ENCODE results near the gene ZNF236. TPM values are rescaled to one million over a fixed set of nuclear protein-coding genes. Genes with fewer than 3 reads are reported as not detected.
A peak's percentile ranks its signal among the peaks of the same experiment; 100 is the strongest.

The ZNF236 gene
- total RNA-seq, 2 experiments from 2014 or later = 18.2 to 24.3 TPM

GRCh38 chr18:76873311-76873710, 51.0 kb downstream of the ZNF236 start:
- Mint-ChIP-seq H3K4me1 (ENCODE audit: low read depth) (peaks cover 12% of the 10 kb centered on the region), H3K27ac (no peak overlapping the region), H3K27me3 (ENCODE audit: low read depth) (no peaks in the 10 kb centered on the region), H3K4me3 (no peak overlapping the region), H3K36me3 (ENCODE audit: low read depth) (peaks cover 23% of the 10 kb centered on the region), H3K9me3 (ENCODE audit: insufficient read depth) (no peaks in the 10 kb centered on the region)
- ATAC-seq (no peak), DNase-seq (no peak)
- POLR2A ChIA-PET = no interaction called here
- CTCF ChIA-PET = interaction anchor here (0.9 to 1.0 kb wide), 2 partner anchors 24 to 70 kb away, joined by 3 to 5 read pairs; no protein-coding TSS in a partner anchor

- H3K36me3 Mint-ChIP-seq (ENCODE audit: low read depth) = peaks cover 23% of the 10 kb centered on the region
- ChIA-PET POLR2A (no interaction called here), CTCF (interaction anchor here (0.8 to 1.0 kb wide), 3 partner anchors 14 to 70 kb away, joined by 3 to 5 read pairs (median 3); no protein-coding TSS in a partner anchor)
- H3K4me3 Mint-ChIP-seq = no peak overlapping the region
- peaks cover 12% of the 10 kb centered on the region for H3K4me1 Mint-ChIP-seq (ENCODE audit: low read depth)
- H3K27ac Mint-ChIP-seq = no peak overlapping the region
- H3K27me3 Mint-ChIP-seq (ENCODE audit: low read depth) = no peaks in the 10 kb centered on the region
- peak; percentile 23 for ATAC-seq
- no peaks in the 10 kb centered on the region for H3K9me3 Mint-ChIP-seq (ENCODE audit: insufficient read depth)
- DNase-seq = no peak
Observed at GRCh38 chr18:76873713-76874112, 51.4 kb downstream of the ZNF236 start.

- no peak for ATAC-seq
- Mint-ChIP-seq H3K27me3 (ENCODE audit: low read depth) (no peaks in the 10 kb centered on the region), H3K4me3 (no peak overlapping the region), H3K9me3 (ENCODE audit: insufficient read depth) (no peaks in the 10 kb centered on the region), H3K4me1 (ENCODE audit: low read depth) (peaks cover 12% of the 10 kb centered on the region), H3K27ac (peak overlapping the region; percentile 65), H3K36me3 (ENCODE audit: low read depth) (peaks cover 19% of the 10 kb centered on the region)
- ChIA-PET CTCF (interaction anchor here (0.8 to 1.0 kb wide), 2 partner anchors 72 to 96 kb away, joined by 4 to 5 read pairs; no protein-coding TSS in a partner anchor), POLR2A (interaction anchor here (0.8 kb wide), 1 partner anchor 141 kb away, joined by 4 read pairs; no protein-coding TSS in a partner anchor)
- no peak for DNase-seq
Observed at GRCh38 chr18:76874642-76875389, 52.5 kb downstream of the ZNF236 start.

- ChIA-PET CTCF (interaction anchor here (1.0 to 1.3 kb wide), 4 partner anchors 15 to 115 kb away, joined by 3 to 5 read pairs (median 3); no protein-coding TSS in a partner anchor), POLR2A (no interaction called here)
- Mint-ChIP-seq H3K27me3 (ENCODE audit: low read depth) (no peaks in the 10 kb centered on the region), H3K36me3 (ENCODE audit: low read depth) (peaks cover 14% of the 10 kb centered on the region), H3K4me3 (no peak overlapping the region), H3K9me3 (ENCODE audit: insufficient read depth) (no peaks in the 10 kb centered on the region), H3K27ac (no peak overlapping the region), H3K4me1 (ENCODE audit: low read depth) (peaks cover 12% of the 10 kb centered on the region)
- DNase-seq (peak; percentile 66), ATAC-seq (peak; percentile 61)
Observed at GRCh38 chr18:76875390-76876325, 53.3 kb downstream of the ZNF236 start.

- Mint-ChIP-seq H3K27me3 (ENCODE audit: low read depth) (no peaks in the 10 kb centered on the region), H3K36me3 (ENCODE audit: low read depth) (peaks cover 28% of the 10 kb centered on the region), H3K27ac (no peak overlapping the region), H3K4me1 (ENCODE audit: low read depth) (peaks cover 12% of the 10 kb centered on the region), H3K4me3 (no peak overlapping the region), H3K9me3 (ENCODE audit: insufficient read depth) (no peaks in the 10 kb centered on the region)
- DNase-seq = no peak
- POLR2A ChIA-PET = no interaction called here
- CTCF ChIA-PET = no interaction called here
- ATAC-seq = no peak
Observed at GRCh38 chr18:76878426-76878825, 56.1 kb downstream of the ZNF236 start.

- Mint-ChIP-seq H3K27me3 (ENCODE audit: low read depth) (no peaks in the 10 kb centered on the region), H3K4me1 (ENCODE audit: low read depth) (peaks cover 5% of the 10 kb centered on the region), H3K36me3 (ENCODE audit: low read depth) (peaks cover 28% of the 10 kb centered on the region), H3K27ac (no peak overlapping the region), H3K9me3 (ENCODE audit: insufficient read depth) (no peaks in the 10 kb centered on the region), H3K4me3 (no peak overlapping the region)
- ChIA-PET POLR2A (no interaction called here), CTCF (no interaction called here)
- DNase-seq (no peak), ATAC-seq (no peak)
Observed at GRCh38 chr18:76880026-76880425, 57.7 kb downstream of the ZNF236 start.

GRCh38 chr18:76881744-76882143, 59.4 kb downstream of the ZNF236 start:
- no peaks in the 10 kb centered on the region for H3K9me3 Mint-ChIP-seq (ENCODE audit: insufficient read depth)
- DNase-seq = no peak
- no peaks in the 10 kb centered on the region for H3K27me3 Mint-ChIP-seq (ENCODE audit: low read depth)
- H3K27ac Mint-ChIP-seq = no peak overlapping the region
- ChIA-PET CTCF (no interaction called here), POLR2A (no interaction called here)
- no peak for ATAC-seq
- H3K4me3 Mint-ChIP-seq = no peak overlapping the region
- H3K4me1 Mint-ChIP-seq (ENCODE audit: low read depth) = peaks cover 2% of the 10 kb centered on the region
- peaks cover 30% of the 10 kb centered on the region for H3K36me3 Mint-ChIP-seq (ENCODE audit: low read depth)

- CTCF ChIA-PET = no interaction called here
- Mint-ChIP-seq H3K36me3 (ENCODE audit: low read depth) (peaks cover 31% of the 10 kb centered on the region), H3K4me1 (ENCODE audit: low read depth) (peaks cover 5% of the 10 kb centered on the region)
Observed at GRCh38 chr18:76882146-76882545, 59.8 kb downstream of the ZNF236 start.

GRCh38 chr18:76885001-76885400, 62.6 kb downstream of the ZNF236 start:
- H3K27ac Mint-ChIP-seq = no peak overlapping the region

More at GRCh38 chr18:76882146-76882545, 59.8 kb downstream of the ZNF236 start:
- no peak for DNase-seq
- Mint-ChIP-seq H3K27ac (no peak overlapping the region), H3K27me3 (ENCODE audit: low read depth) (no peaks in the 10 kb centered on the region), H3K4me3 (no peak overlapping the region), H3K9me3 (ENCODE audit: insufficient read depth) (no peaks in the 10 kb centered on the region)
- ATAC-seq = no peak
- POLR2A ChIA-PET = no interaction called here

GRCh38 chr18:76886112-76886511, 63.8 kb downstream of the ZNF236 start:
- POLR2A ChIA-PET = no interaction called here
- H3K36me3 Mint-ChIP-seq (ENCODE audit: low read depth) = peaks cover 46% of the 10 kb centered on the region

More at GRCh38 chr18:76885001-76885400, 62.6 kb downstream of the ZNF236 start:
- ChIA-PET CTCF (no interaction called here), POLR2A (no interaction called here)
- H3K4me3 Mint-ChIP-seq = no peak overlapping the region
- ATAC-seq (no peak), DNase-seq (no peak)
- H3K36me3 Mint-ChIP-seq (ENCODE audit: low read depth) = peaks cover 47% of the 10 kb centered on the region
- H3K27me3 Mint-ChIP-seq (ENCODE audit: low read depth) = no peaks in the 10 kb centered on the region
- peaks cover 5% of the 10 kb centered on the region for H3K4me1 Mint-ChIP-seq (ENCODE audit: low read depth)
- H3K9me3 Mint-ChIP-seq (ENCODE audit: insufficient read depth) = no peaks in the 10 kb centered on the region

GRCh38 chr18:76889091-76889699, 66.8 kb downstream of the ZNF236 start:
- Mint-ChIP-seq H3K27me3 (ENCODE audit: low read depth) (no peaks in the 10 kb centered on the region), H3K4me3 (no peak overlapping the region), H3K27ac (no peak overlapping the region), H3K36me3 (ENCODE audit: low read depth) (peaks cover 39% of the 10 kb centered on the region), H3K9me3 (ENCODE audit: insufficient read depth) (no peaks in the 10 kb centered on the region), H3K4me1 (ENCODE audit: low read depth) (peaks cover 5% of the 10 kb centered on the region)
- DNase-seq = no peak
- ATAC-seq = no peak
- ChIA-PET POLR2A (no interaction called here), CTCF (interaction anchor here (1.0 kb wide), 1 partner anchor 94 kb away, joined by 3 read pairs; no protein-coding TSS in a partner anchor)

More at GRCh38 chr18:76886112-76886511, 63.8 kb downstream of the ZNF236 start:
- H3K4me3 Mint-ChIP-seq = no peak overlapping the region
- H3K9me3 Mint-ChIP-seq (ENCODE audit: insufficient read depth) = no peaks in the 10 kb centered on the region
- H3K27ac Mint-ChIP-seq = no peak overlapping the region
- no peak for DNase-seq
- CTCF ChIA-PET = interaction anchor here (1.0 to 1.2 kb wide), 3 partner anchors 26 to 85 kb away, joined by 3 to 5 read pairs (median 4); no protein-coding TSS in a partner anchor
- peaks cover 5% of the 10 kb centered on the region for H3K4me1 Mint-ChIP-seq (ENCODE audit: low read depth)
- ATAC-seq = no peak
- H3K27me3 Mint-ChIP-seq (ENCODE audit: low read depth) = no peaks in the 10 kb centered on the region

Measured in activated CD8-positive, alpha-beta T cell treated with anti-CD3 and anti-CD28 coated beads, Interleukin-2, amount 10 ng/mL, durations not matched to agents 7 days and 5 days (primary cell).